Hair follicular keratinocyte (primary cell): ENCODE results near the gene CLEC9A. TPM values are rescaled to one million over a fixed set of nuclear protein-coding genes. Genes with fewer than 3 reads are reported as not detected.

ENCODE experiments used
- total RNA-seq: library from RNA; depleted of rRNA; stranded (reverse); fragments of >200 nt; gene quantifications from 2 replicates; pipeline ENCODE4 v1.2.3, GENCODE V29; 2015

CLEC9A gene
- not detected in 2 replicates for total RNA-seq

GRCh38 chr12:10030446-10030845 lies at the start of gene CLEC9A:
CLEC9A (plus strand) TSS chr12:10030682; CDS start chr12:10052688, 22,006 bp downstream.

GRCh38 chr12:9999016-9999415 lies 31.5 kb upstream of the CLEC9A start, which contains the start of gene CLEC1B:
CLEC1B (minus strand) TSS chr12:9999121; CDS start chr12:9999100, 21 bp downstream.

GRCh38 chr12:10098791-10099190 lies 68.3 kb downstream of the CLEC9A start, which contains the start of gene CLEC1A:
CLEC1A (minus strand) TSS chr12:10098985; CDS start chr12:10098922, 63 bp downstream.

Other genes starting within 250 kb of the CLEC9A start
- gene KLRF1, start 203.2 kb upstream of the CLEC9A start, total RNA-seq = 2.0 TPM in 1 of 2 replicates, not detected in the other
- gene CLEC2B, start 161.3 kb upstream of the CLEC9A start, total RNA-seq = 0.08 and 1.6 TPM in 2 replicates
- gene KLRF2, start 149.2 kb upstream of the CLEC9A start, total RNA-seq = not detected in 2 replicates
- not detected in 2 replicates for gene CLEC2A, start 98.3 kb upstream of the CLEC9A start, total RNA-seq
- not detected in 2 replicates for gene CLEC12A, start 59.3 kb upstream of the CLEC9A start, total RNA-seq
- gene CLEC1B, start 31.6 kb upstream of the CLEC9A start, total RNA-seq = not detected in 2 replicates
- gene CLEC12B, start 20.1 kb upstream of the CLEC9A start, total RNA-seq = not detected in 2 replicates
- gene CLEC1A, start 68.3 kb downstream of the CLEC9A start, total RNA-seq = not detected in 2 replicates
- not detected in 2 replicates for gene CLEC7A, start 99.5 kb downstream of the CLEC9A start, total RNA-seq
- 0.04 TPM in 1 of 2 replicates, not detected in the other for gene OLR1, start 141.4 kb downstream of the CLEC9A start, total RNA-seq
- not detected in 2 replicates for gene TMEM52B, start 148.3 kb downstream of the CLEC9A start, total RNA-seq
- 9.1 and 19.6 TPM in 2 replicates for gene GABARAPL1, start 182.2 kb downstream of the CLEC9A start, total RNA-seq